ENCODE results near the gene LTBP3. TPM values are rescaled to one million over a fixed set of nuclear protein-coding genes. Genes with fewer than 3 reads are reported as not detected.
"Not testable (repeated sequence)": the region's sequence is repeated elsewhere in the genome, so short reads cannot be mapped to it uniquely, and the experiment has no call there.

The LTBP3 gene
- total RNA-seq, 2 experiments from 2014 or later: 80.2 to 92.5 TPM

- H3K4me1 Mint-ChIP-seq: peaks cover 7% of the 10 kb centered on the region
- no peaks in the 10 kb centered on the region for H3K27me3 Mint-ChIP-seq
- ChIA-PET POLR2A (no interaction called here), CTCF (interaction anchor here (1.4 to 2.5 kb wide), 2 partner anchors 10 to 38 kb away, joined by 3 to 13 read pairs; partner anchors contain the start of gene SCYL1)
- no peak overlapping the region for H3K4me3 Mint-ChIP-seq
- peaks cover 23% of the 10 kb centered on the region for H3K36me3 Mint-ChIP-seq (ENCODE audit: low read depth)
- no peak overlapping the region for H3K27ac Mint-ChIP-seq
- no peaks in the 10 kb centered on the region for H3K9me3 Mint-ChIP-seq
- DNase-seq: no peak
Observed at GRCh38 chr11:65535102-65535501, 23.1 kb downstream of the LTBP3 start.

- peaks cover 24% of the 10 kb centered on the region for H3K4me1 Mint-ChIP-seq
- ChIA-PET CTCF (interaction anchor here (1.5 kb wide), 1 partner anchor 9 kb away, joined by 8 read pairs; no protein-coding TSS in a partner anchor), POLR2A (no interaction called here)
- H3K4me3 Mint-ChIP-seq: no peak overlapping the region
- no peaks in the 10 kb centered on the region for H3K9me3 Mint-ChIP-seq
- H3K27ac Mint-ChIP-seq: peak overlapping the region; percentile 5
- H3K36me3 Mint-ChIP-seq (ENCODE audit: low read depth): peaks cover 30% of the 10 kb centered on the region
- H3K27me3 Mint-ChIP-seq: no peaks in the 10 kb centered on the region
- DNase-seq: no peak
Observed at GRCh38 chr11:65532388-65533064, 25.6 kb downstream of the LTBP3 start.

- peak; percentile 47 for DNase-seq
- H3K4me1 Mint-ChIP-seq: peaks cover 39% of the 10 kb centered on the region
- H3K4me3 Mint-ChIP-seq: no peak overlapping the region
- CTCF ChIA-PET: interaction anchor here (1.0 to 7.9 kb wide), 7 partner anchors 10 to 133 kb away, joined by 3 to 75 read pairs (median 3); no protein-coding TSS in a partner anchor
- POLR2A ChIA-PET: no interaction called here
- no peaks in the 10 kb centered on the region for H3K9me3 Mint-ChIP-seq
- H3K27ac Mint-ChIP-seq: peak overlapping the region; percentile 84
- no peaks in the 10 kb centered on the region for H3K27me3 Mint-ChIP-seq
- H3K36me3 Mint-ChIP-seq (ENCODE audit: low read depth): peaks cover 30% of the 10 kb centered on the region
Observed at GRCh38 chr11:65530157-65530496, 28.0 kb downstream of the LTBP3 start.

GRCh38 chr11:65529475-65530156, 28.5 kb downstream of the LTBP3 start:
- ChIA-PET CTCF (interaction anchor here (1.0 to 7.9 kb wide), 6 partner anchors 11 to 134 kb away, joined by 3 to 75 read pairs (median 3); no protein-coding TSS in a partner anchor), POLR2A (no interaction called here)
- Mint-ChIP-seq H3K4me1 (peaks cover 39% of the 10 kb centered on the region), H3K9me3 (no peaks in the 10 kb centered on the region), H3K27ac (peak overlapping the region; percentile 84), H3K36me3 (ENCODE audit: low read depth) (peaks cover 30% of the 10 kb centered on the region), H3K27me3 (no peaks in the 10 kb centered on the region), H3K4me3 (no peak overlapping the region)
- DNase-seq: no peak

GRCh38 chr11:65528819-65529350, 29.3 kb downstream of the LTBP3 start:
- Mint-ChIP-seq H3K9me3 (no peaks in the 10 kb centered on the region), H3K27ac (no peak overlapping the region), H3K27me3 (no peaks in the 10 kb centered on the region), H3K4me3 (no peak overlapping the region), H3K36me3 (ENCODE audit: low read depth) (peaks cover 33% of the 10 kb centered on the region), H3K4me1 (peaks cover 46% of the 10 kb centered on the region)
- ChIA-PET POLR2A (no interaction called here), CTCF (interaction anchor here (1.4 to 7.9 kb wide), 3 partner anchors 11 to 65 kb away, joined by 4 to 75 read pairs (median 6); no protein-coding TSS in a partner anchor)
- no peak for DNase-seq

- H3K9me3 Mint-ChIP-seq: no peaks in the 10 kb centered on the region
- peak overlapping the region; percentile 81 for H3K4me3 Mint-ChIP-seq
- ChIA-PET POLR2A (no interaction called here), CTCF (interaction anchor here (1.1 to 7.9 kb wide), 4 partner anchors 10 to 110 kb away, joined by 3 to 75 read pairs (median 8); no protein-coding TSS in a partner anchor)
- DNase-seq: no peak
- peaks cover 68% of the 10 kb centered on the region for H3K4me1 Mint-ChIP-seq
- H3K27ac Mint-ChIP-seq: no peak overlapping the region
- peaks cover 27% of the 10 kb centered on the region for H3K36me3 Mint-ChIP-seq (ENCODE audit: low read depth)
- no peaks in the 10 kb centered on the region for H3K27me3 Mint-ChIP-seq
Observed at GRCh38 chr11:65526744-65527143, 31.4 kb downstream of the LTBP3 start.

- CTCF ChIA-PET: interaction anchor here (0.6 to 7.9 kb wide), 8 partner anchors 9 to 459 kb away, joined by 3 to 75 read pairs (median 6); no protein-coding TSS in a partner anchor
- Mint-ChIP-seq H3K4me1 (peaks cover 69% of the 10 kb centered on the region), H3K9me3 (no peaks in the 10 kb centered on the region)
Observed at GRCh38 chr11:65525546-65526480, 32.3 kb downstream of the LTBP3 start.

GRCh38 chr11:65524741-65525545, 33.2 kb downstream of the LTBP3 start, which contains the start of gene SCYL1:
Gene SCYL1 (plus strand): TSS chr11:65525083. CDS start chr11:65525154, 71 bp downstream.
- ChIA-PET POLR2A (interaction anchor here (1.0 to 1.2 kb wide), 2 partner anchors 26 to 102 kb away, joined by 4 to 12 read pairs; partner anchors contain the start of genes MALAT1 and NEAT1), CTCF (interaction anchor here (0.6 to 7.9 kb wide), 8 partner anchors 8 to 110 kb away, joined by 3 to 75 read pairs (median 6); no protein-coding TSS in a partner anchor)
- Mint-ChIP-seq H3K27me3 (no peaks in the 10 kb centered on the region), H3K9me3 (no peaks in the 10 kb centered on the region), H3K27ac (peak within 1 kb of the TSS; percentile 92), H3K4me3 (peak within 1 kb of the TSS; percentile 81), H3K36me3 (ENCODE audit: low read depth) (peaks cover 13% of the 10 kb centered on the region), H3K4me1 (peaks cover 63% of the 10 kb centered on the region)
- DNase-seq: peak; percentile 78

More at GRCh38 chr11:65525546-65526480, 32.3 kb downstream of the LTBP3 start:
- peak overlapping the region; percentile 81 for H3K4me3 Mint-ChIP-seq
- peaks cover 17% of the 10 kb centered on the region for H3K36me3 Mint-ChIP-seq (ENCODE audit: low read depth)
- H3K27ac Mint-ChIP-seq: peak overlapping the region; percentile 75
- no peaks in the 10 kb centered on the region for H3K27me3 Mint-ChIP-seq
- POLR2A ChIA-PET: interaction anchor here (1.0 to 1.2 kb wide), 2 partner anchors 27 to 103 kb away, joined by 4 to 12 read pairs; partner anchors contain the start of genes MALAT1 and NEAT1
- no peak for DNase-seq

- no peak for DNase-seq
- no peaks in the 10 kb centered on the region for H3K9me3 Mint-ChIP-seq
- H3K27ac Mint-ChIP-seq: peak overlapping the region; percentile 92
- CTCF ChIA-PET: interaction anchor here (0.6 to 7.9 kb wide), 6 partner anchors 12 to 108 kb away, joined by 4 to 75 read pairs (median 8); no protein-coding TSS in a partner anchor
- POLR2A ChIA-PET: interaction anchor here (1.2 kb wide), 1 partner anchor 25 kb away, joined by 12 read pairs; the partner anchor contains the start of gene MALAT1
- H3K36me3 Mint-ChIP-seq (ENCODE audit: low read depth): peaks cover 13% of the 10 kb centered on the region
- H3K27me3 Mint-ChIP-seq: no peaks in the 10 kb centered on the region
- H3K4me1 Mint-ChIP-seq: peaks cover 56% of the 10 kb centered on the region
- peak overlapping the region; percentile 40 for H3K4me3 Mint-ChIP-seq
Observed at GRCh38 chr11:65524014-65524740, 34.0 kb downstream of the LTBP3 start.

- Mint-ChIP-seq H3K4me3 (peak overlapping the region; percentile 40), H3K27ac (peak overlapping the region; percentile 88), H3K4me1 (peaks cover 52% of the 10 kb centered on the region)
- H3K27me3 Mint-ChIP-seq; CTCF ChIA-PET; POLR2A ChIA-PET; H3K36me3 Mint-ChIP-seq (ENCODE audit: low read depth); DNase-seq; H3K9me3 Mint-ChIP-seq: not testable (repeated sequence)
Observed at GRCh38 chr11:65523631-65523968, 34.6 kb downstream of the LTBP3 start.

Measured in activated CD4-positive, alpha-beta T cell treated with anti-CD3 and anti-CD28 coated beads, Interleukin-2, amount 10 ng/mL, durations not matched to agents 7 days and 5 days (primary cell).